IMR-90 (cell line): Measurements from ENCODE around the gene PALLD. TPM values are rescaled to one million over a fixed set of nuclear protein-coding genes. Genes with fewer than 3 reads are reported as not detected.

Experiments used
- ATAC-seq: fragments of 200-7000 bp; cut with Tn5 transposase; 2 replicates; pipeline ENCODE4 v1.9.1; 2020; ENCODE audit warnings: low read depth, mild to moderate bottlenecking, moderate library complexity
- BruUV-seq: library from RNA; stranded (reverse); fragments of 400-500 nt; replicated peaks from 2 replicates; lab custom pipeline; 2021; lab: Mats Ljungman, UMichigan
- CTCF ChIA-PET: fragments of 300-600 bp; formaldehyde crosslinking; extraction: SDS; loops from one replicate; lab custom pipeline; 2021; ENCODE audit warnings: antibody characterized with exemption; lab: Yijun Ruan, JAX
- POLR2A ChIA-PET: fragments of 300-600 bp; sonication (Branson Sonifier 250); formaldehyde crosslinking; loops from one replicate; lab custom pipeline; 2022; ENCODE audit warnings: antibody characterized with exemption; ENCODE audit not compliant: unreplicated experiment; lab: Charles Lee
- DNase-seq: peaks from one replicate; pipeline ENCODE4 v3.0.0; 2013
- H2AFZ ChIP-seq: replicated peaks from 2 replicates; pipeline ENCODE3; 2013; ENCODE audit warnings: low read length, mild to moderate bottlenecking; ENCODE audit not compliant: poor library complexity
- H2AK5ac ChIP-seq: 2 replicates; pipeline ENCODE4 v1.6.1; 2013; ENCODE audit warnings: low read depth, low read length, inconsistent platforms
- H2AK9ac ChIP-seq: replicated peaks from 2 replicates; pipeline ENCODE3; 2013; ENCODE audit warnings: mild to moderate bottlenecking, low read depth, low read length, moderate library complexity; ENCODE audit not compliant: poor library complexity
- H2BK120ac ChIP-seq: 2 replicates; pipeline ENCODE4 v1.6.1; 2013; ENCODE audit warnings: low read depth, low read length, inconsistent platforms
- H2BK15ac ChIP-seq: 3 replicates; pipeline ENCODE4 v1.6.1; 2013; ENCODE audit warnings: low read depth, low read length, inconsistent platforms
- H2BK20ac ChIP-seq: 2 replicates; pipeline ENCODE4 v1.6.1; 2013; ENCODE audit warnings: low read depth, mild to moderate bottlenecking, inconsistent platforms, low read length, moderate library complexity
- H2BK5ac ChIP-seq: 2 replicates; pipeline ENCODE4 v1.6.1; 2013; ENCODE audit warnings: mild to moderate bottlenecking, low read depth, low read length, inconsistent platforms; ENCODE audit not compliant: poor library complexity, severe bottlenecking
- H3K14ac ChIP-seq: replicated peaks from 2 replicates; pipeline ENCODE4 v1.6.1; 2013; ENCODE audit warnings: low read depth, low read length, inconsistent platforms
- H3K18ac ChIP-seq: 2 replicates; pipeline ENCODE4 v1.6.1; 2013; ENCODE audit warnings: low read depth, low read length, control low read depth
- H3K23ac ChIP-seq: 2 replicates; pipeline ENCODE4 v1.6.1; 2013; ENCODE audit warnings: low read depth, low read length, inconsistent platforms
- H3K27ac ChIP-seq: 2 replicates; pipeline ENCODE4 v1.5.1; 2013; ENCODE audit warnings: mild to moderate bottlenecking, control low read depth, low read length; ENCODE audit not compliant: insufficient read depth
- H3K27me3 ChIP-seq: 2 replicates; pipeline ENCODE4 v1.6.1; 2013; ENCODE audit warnings: low read length; ENCODE audit not compliant: control insufficient read depth, insufficient read depth
- H3K36me3 ChIP-seq: 2 replicates; pipeline ENCODE4 v1.6.1; 2013; ENCODE audit warnings: low read length, mixed read lengths; ENCODE audit not compliant: control insufficient read depth, insufficient read depth
- H3K4ac ChIP-seq: 2 replicates; pipeline ENCODE4 v1.6.1; 2013; ENCODE audit warnings: low read depth, low read length, inconsistent platforms
- H3K4me1 ChIP-seq: 2 replicates; pipeline ENCODE4 v1.6.1; 2013; ENCODE audit warnings: low read length, mixed read lengths; ENCODE audit not compliant: control insufficient read depth, insufficient read depth
- H3K4me2 ChIP-seq: 2 replicates; pipeline ENCODE4 v1.6.1; 2013; ENCODE audit warnings: low read depth, mild to moderate bottlenecking, control low read depth, low read length, moderate library complexity
- H3K4me3 ChIP-seq: 2 replicates; pipeline ENCODE4 v1.5.1; 2013; ENCODE audit warnings: low read depth, mild to moderate bottlenecking, control low read depth, low read length, moderate library complexity; ENCODE audit not compliant: insufficient read depth
- H3K56ac ChIP-seq: 2 replicates; pipeline ENCODE4 v1.6.1; 2013; ENCODE audit warnings: low read length, inconsistent platforms; ENCODE audit not compliant: insufficient read depth; ENCODE audit errors: extremely low read depth
- H3K79me1 ChIP-seq, 2 experiments: 2 replicates each; pipeline ENCODE4 v1.6.1; 2013; ENCODE audit warnings: low read length in 2 of 2, inconsistent platforms in 1 of 2, low read depth in 1 of 2
- H3K9ac ChIP-seq: 2 replicates; pipeline ENCODE4 v1.6.1; 2013; ENCODE audit warnings: low read depth, low read length, control low read depth
- H3K9me1 ChIP-seq: 2 replicates; pipeline ENCODE4 v1.6.1; 2013; ENCODE audit warnings: low read length, inconsistent platforms; ENCODE audit not compliant: insufficient read depth
- H3K9me3 ChIP-seq: 2 replicates; pipeline ENCODE4 v1.6.1; 2013; ENCODE audit warnings: low read length; ENCODE audit not compliant: control insufficient read depth, insufficient read depth
- H4K20me1 ChIP-seq: 2 replicates; pipeline ENCODE4 v1.6.1; 2013; ENCODE audit warnings: low read length, inconsistent platforms; ENCODE audit not compliant: insufficient read depth
- H4K5ac ChIP-seq: 2 replicates; pipeline ENCODE4 v1.6.1; 2013; ENCODE audit warnings: mild to moderate bottlenecking, low read depth, low read length, control low read depth
- H4K8ac ChIP-seq, 2 experiments: 2 replicates each; pipeline ENCODE4 v1.6.1; 2013; ENCODE audit warnings: low read depth in 2 of 2, low read length in 2 of 2, control low read depth in 1 of 2, inconsistent platforms in 1 of 2
- H4K91ac ChIP-seq: 2 replicates; pipeline ENCODE4 v1.6.1; 2013; ENCODE audit warnings: low read depth, low read length, inconsistent platforms; ENCODE audit not compliant: insufficient read depth
- CEBPB ChIP-seq: IDR thresholded peaks from 2 replicates; pipeline ENCODE4 v1.6.1; 2012; ENCODE audit warnings: low read depth, low read length, improper control_type of control experiment
- CHD1 ChIP-seq: IDR thresholded peaks from 2 replicates; pipeline ENCODE4 v1.6.1; 2012; ENCODE audit warnings: low read depth, low read length, improper control_type of control experiment
- CTCF ChIP-seq: conservative IDR thresholded peaks from 2 replicates; pipeline ENCODE4 v1.5.1; 2012; ENCODE audit warnings: mild to moderate bottlenecking, low read depth, low read length, improper control_type of control experiment
- ELK1 ChIP-seq: fragments of 150-350 bp; IDR thresholded peaks from 2 replicates; pipeline ENCODE4 v1.6.1; 2016; ENCODE audit warnings: low read depth, mild to moderate bottlenecking, low read length, moderate library complexity, borderline replicate concordance
- FOS ChIP-seq: fragments of 150-350 bp; IDR thresholded peaks from 2 replicates; pipeline ENCODE4 v1.6.1; 2016; ENCODE audit warnings: low read depth, low read length
- MAZ ChIP-seq: IDR thresholded peaks from 2 replicates; pipeline ENCODE4 v1.6.1; 2012; ENCODE audit warnings: low read depth, mild to moderate bottlenecking, low read length, improper control_type of control experiment, moderate library complexity, borderline replicate concordance
- NFE2L2 ChIP-seq: fragments of 150-350 bp; IDR thresholded peaks from 2 replicates; pipeline ENCODE4 v1.6.1; 2016; ENCODE audit warnings: low read depth, mild to moderate bottlenecking, low read length
- POLR2A ChIP-seq: IDR thresholded peaks from 2 replicates; pipeline ENCODE4 v1.6.1; 2012; ENCODE audit warnings: mild to moderate bottlenecking, low read depth, low read length
- RAD21 ChIP-seq: IDR thresholded peaks from 2 replicates; pipeline ENCODE4 v1.6.1; 2012; ENCODE audit warnings: low read length, improper control_type of control experiment
- RCOR1 ChIP-seq: IDR thresholded peaks from 2 replicates; pipeline ENCODE4 v1.6.1; 2012; ENCODE audit warnings: mild to moderate bottlenecking, low read length, improper control_type of control experiment; ENCODE audit not compliant: insufficient replicate concordance
- RFX5 ChIP-seq: IDR thresholded peaks from 2 replicates; pipeline ENCODE4 v1.8.0; 2012; ENCODE audit warnings: low read depth, mild to moderate bottlenecking, low read length, moderate library complexity
- WGBS, 2 experiments: methylation state at CpG; one replicate each; pipeline versions ENCODE4 v1.1.5 to v1.1.7; 2013; ENCODE audit warnings: missing lambda C conversion rate in 2 of 2; ENCODE audit not compliant: insufficient read length in 1 of 2; ENCODE audit errors: extremely low coverage in 2 of 2; 5-methylcytosine and 5-hydroxymethylcytosine counted together
- dilution Hi-C: fragments of 300-500 bp; cut with HindIII; formaldehyde crosslinking; loops from one replicate; pipeline ENCODE4 v1.14.3; 2018; ENCODE audit warnings: low sequenced_read_pairs; ENCODE audit not compliant: unreplicated experiment
- in situ Hi-C: fragments of 300-500 bp; cut with MboI; formaldehyde crosslinking; loops from 3 replicates; pipeline ENCODE4 v1.14.3; 2019; ENCODE audit warnings: low sequenced_read_pairs, inconsistent platforms, mixed read lengths
- intact Hi-C: fragments of 100-400 bp; cut with micrococcal nuclease; formaldehyde crosslinking; loops from 2 replicates; pipeline ENCODE4 v1.10.0; 2022
- polyA plus RNA-seq, 3 experiments: library from polyadenylated mRNA; depleted of rRNA; stranded (reverse); fragments of >200 nt; gene quantifications; 2 replicates each; pipeline ENCODE4 v1.2.3, GENCODE V29; 2012; ENCODE audit warnings: low replicate concordance in 1 of 3
- total RNA-seq: library from RNA; depleted of rRNA; stranded (reverse); fragments of >200 nt; gene quantifications from 2 replicates; pipeline ENCODE4 v1.2.3, GENCODE V29; 2012

PALLD gene
- total and polyA plus RNA-seq, 2 of the 4 experiments (the other 2 are of a cell fraction), result 91.0 to 91.9 TPM

GRCh38 chr4:168874083-168874482 lies 377.2 kb downstream of the PALLD start:
- H4K20me1 ChIP-seq, result peaks cover 20% of the 10 kb centered on the region
- peaks cover 17% of the 10 kb centered on the region for H3K36me3 ChIP-seq
- ATAC-seq (no peak), DNase-seq (no peak)
- H4K8ac ChIP-seq, result no peak overlapping the region
- H3K79me1 ChIP-seq, result peaks cover 45 to 72% of the 10 kb centered on the region in 2 experiments
- intact Hi-C loops, result no loop called here
- no peak overlapping the region for H3K4me3 ChIP-seq
- H4K91ac ChIP-seq, result no peak overlapping the region
- H3K9me1 ChIP-seq, result peaks cover 22% of the 10 kb centered on the region
- H2BK15ac ChIP-seq, result no peak overlapping the region
- H3K4me2 ChIP-seq, result no peak overlapping the region
- H3K14ac ChIP-seq, result no peak overlapping the region
- no peak overlapping the region for H4K5ac ChIP-seq
- no TSS peak for BruUV-seq
- H3K18ac ChIP-seq, result 0 out of 2 replicates have a peak overlapping the region, but pooled peaks have one; percentile 33
- dilution Hi-C loops, result no loop called here
- POLR2A ChIA-PET, result no interaction called here
- TF ChIP-seq CTCF (no peak), CHD1 (no peak), FOS (no peak), NFE2L2 (no peak), ELK1 (no peak), RAD21 (no peak), CEBPB (no peak), RCOR1 (no peak), MAZ (no peak), POLR2A (no peak), RFX5 (no peak)
- no peak overlapping the region for H3K27ac ChIP-seq
- no CpG with 5 or more reads among the region's 2 CpGs for WGBS, 2 experiments
- no peaks in the 10 kb centered on the region for H3K9me3 ChIP-seq
- CTCF ChIA-PET, result interaction anchor here (0.6 kb wide), 1 partner anchor 1502 kb away, joined by 3 read pairs; no protein-coding TSS in a partner anchor
- H3K56ac ChIP-seq, result no peak overlapping the region
- no peaks in the 10 kb centered on the region for H3K27me3 ChIP-seq
- no peak overlapping the region; the same call in 1 of the 2 replicates for H3K23ac ChIP-seq
- peaks cover 26% of the 10 kb centered on the region for H3K4me1 ChIP-seq
- H2BK20ac ChIP-seq, result no peak overlapping the region
- H2BK120ac ChIP-seq, result no peak overlapping the region
- H2AK5ac ChIP-seq, result no peak overlapping the region
- in situ Hi-C loops, result no loop called here
- H2AK9ac ChIP-seq, result no peak overlapping the region
- H2BK5ac ChIP-seq, result no peak overlapping the region
- H2AFZ ChIP-seq, result no peak overlapping the region
- no peak overlapping the region for H3K4ac ChIP-seq
- H3K9ac ChIP-seq, result no peak overlapping the region
